Measurements from ENCODE around the gene FZD10. TPM values are rescaled to one million over a fixed set of nuclear protein-coding genes. Genes with fewer than 3 reads are reported as not detected.

FZD10 gene
- total RNA-seq, 1 donor from 2014 or later = not detected

- DNase-seq (ENCODE audit: extremely low spot score, unreplicated experiment) = no peak
- Mint-ChIP-seq H3K9me3 (ENCODE audit: unreplicated experiment) (no peaks in the 10 kb centered on the region), H3K27me3 (ENCODE audit: unreplicated experiment) (peaks cover 39% of the 10 kb centered on the region), H3K4me3 (ENCODE audit: unreplicated experiment) (peak overlapping the region; percentile 45), H3K27ac (ENCODE audit: unreplicated experiment) (no peak overlapping the region), H3K4me1 (ENCODE audit: unreplicated experiment) (peaks cover 3% of the 10 kb centered on the region), H3K36me3 (ENCODE audit: unreplicated experiment) (no peaks in the 10 kb centered on the region)
- TF ChIP-seq CTCF (IDR thresholded peaks at IDR 0.05) = no peak
Observed at GRCh38 chr12:130162745-130163460, 639 bp downstream of the FZD10 start.

DNA sequence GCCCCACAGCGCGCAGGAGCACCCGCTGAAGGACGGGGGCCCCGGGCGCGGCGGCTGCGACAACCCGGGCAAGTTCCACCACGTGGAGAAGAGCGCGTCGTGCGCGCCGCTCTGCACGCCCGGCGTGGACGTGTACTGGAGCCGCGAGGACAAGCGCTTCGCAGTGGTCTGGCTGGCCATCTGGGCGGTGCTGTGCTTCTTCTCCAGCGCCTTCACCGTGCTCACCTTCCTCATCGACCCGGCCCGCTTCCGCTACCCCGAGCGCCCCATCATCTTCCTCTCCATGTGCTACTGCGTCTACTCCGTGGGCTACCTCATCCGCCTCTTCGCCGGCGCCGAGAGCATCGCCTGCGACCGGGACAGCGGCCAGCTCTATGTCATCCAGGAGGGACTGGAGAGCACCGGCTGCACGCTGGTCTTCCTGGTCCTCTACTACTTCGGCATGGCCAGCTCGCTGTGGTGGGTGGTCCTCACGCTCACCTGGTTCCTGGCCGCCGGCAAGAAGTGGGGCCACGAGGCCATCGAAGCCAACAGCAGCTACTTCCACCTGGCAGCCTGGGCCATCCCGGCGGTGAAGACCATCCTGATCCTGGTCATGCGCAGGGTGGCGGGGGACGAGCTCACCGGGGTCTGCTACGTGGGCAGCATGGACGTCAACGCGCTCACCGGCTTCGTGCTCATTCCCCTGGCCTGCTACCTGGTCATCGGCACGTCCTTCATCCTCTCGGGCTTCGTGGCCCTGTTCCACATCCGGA lies 1.4 kb downstream of the FZD10 start:
- TF ChIP-seq CTCF (IDR thresholded peaks at IDR 0.05) = no peak
- Mint-ChIP-seq H3K4me1 (ENCODE audit: unreplicated experiment) (peaks cover 3% of the 10 kb centered on the region), H3K4me3 (ENCODE audit: unreplicated experiment) (peak overlapping the region; percentile 57), H3K9me3 (ENCODE audit: unreplicated experiment) (no peaks in the 10 kb centered on the region), H3K27me3 (ENCODE audit: unreplicated experiment) (peaks cover 39% of the 10 kb centered on the region), H3K36me3 (ENCODE audit: unreplicated experiment) (no peaks in the 10 kb centered on the region), H3K27ac (ENCODE audit: unreplicated experiment) (no peak overlapping the region)
- DNase-seq (ENCODE audit: extremely low spot score, unreplicated experiment) = no peak

- TF ChIP-seq CTCF (IDR thresholded peaks at IDR 0.05) = no peak
- no peaks in the 10 kb centered on the region for H3K9me3 Mint-ChIP-seq (ENCODE audit: unreplicated experiment)
- peaks cover 39% of the 10 kb centered on the region for H3K27me3 Mint-ChIP-seq (ENCODE audit: unreplicated experiment)
- H3K4me3 Mint-ChIP-seq (ENCODE audit: unreplicated experiment) = no peak overlapping the region
- H3K4me1 Mint-ChIP-seq (ENCODE audit: unreplicated experiment) = peaks cover 3% of the 10 kb centered on the region
- no peaks in the 10 kb centered on the region for H3K36me3 Mint-ChIP-seq (ENCODE audit: unreplicated experiment)
- H3K27ac Mint-ChIP-seq (ENCODE audit: unreplicated experiment) = no peak overlapping the region
- no peak for DNase-seq (ENCODE audit: extremely low spot score, unreplicated experiment)
Observed at GRCh38 chr12:130164216-130164542, 1.9 kb downstream of the FZD10 start.

GRCh38 chr12:130164936-130165335 lies 2.7 kb downstream of the FZD10 start:
- TF ChIP-seq CTCF (IDR thresholded peaks at IDR 0.05) = no peak
- no peaks in the 10 kb centered on the region for H3K9me3 Mint-ChIP-seq (ENCODE audit: unreplicated experiment)
- H3K27ac Mint-ChIP-seq (ENCODE audit: unreplicated experiment) = no peak overlapping the region
- no peak for DNase-seq (ENCODE audit: extremely low spot score, unreplicated experiment)
- peaks cover 39% of the 10 kb centered on the region for H3K27me3 Mint-ChIP-seq (ENCODE audit: unreplicated experiment)
- peaks cover 3% of the 10 kb centered on the region for H3K4me1 Mint-ChIP-seq (ENCODE audit: unreplicated experiment)
- H3K4me3 Mint-ChIP-seq (ENCODE audit: unreplicated experiment) = no peak overlapping the region
- H3K36me3 Mint-ChIP-seq (ENCODE audit: unreplicated experiment) = no peaks in the 10 kb centered on the region

DNA sequence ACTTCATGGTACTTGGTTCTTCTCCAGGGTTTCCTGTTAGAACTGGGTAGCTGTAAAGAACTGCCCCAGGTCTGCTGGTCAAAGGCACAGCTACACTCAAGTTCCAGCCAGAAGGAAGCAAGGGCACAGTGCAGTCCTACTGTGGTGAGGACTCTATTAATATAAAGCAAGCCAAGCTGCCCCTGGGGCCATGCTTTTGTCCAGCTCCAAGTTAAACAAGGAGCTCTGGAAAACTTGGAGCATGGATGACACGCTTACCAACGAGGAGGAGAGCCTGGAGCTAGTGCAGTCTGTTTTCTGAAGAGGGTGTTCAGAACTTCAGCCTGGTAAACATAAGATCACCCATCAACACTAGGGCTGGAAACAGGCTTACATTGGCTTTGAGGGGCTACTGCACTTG lies 4.0 kb downstream of the FZD10 start:
- no peaks in the 10 kb centered on the region for H3K9me3 Mint-ChIP-seq (ENCODE audit: unreplicated experiment)
- no peak for DNase-seq (ENCODE audit: extremely low spot score, unreplicated experiment)
- peaks cover 3% of the 10 kb centered on the region for H3K4me1 Mint-ChIP-seq (ENCODE audit: unreplicated experiment)
- no peaks in the 10 kb centered on the region for H3K36me3 Mint-ChIP-seq (ENCODE audit: unreplicated experiment)
- H3K4me3 Mint-ChIP-seq (ENCODE audit: unreplicated experiment) = no peak overlapping the region
- peaks cover 39% of the 10 kb centered on the region for H3K27me3 Mint-ChIP-seq (ENCODE audit: unreplicated experiment)
- TF ChIP-seq CTCF (IDR thresholded peaks at IDR 0.05) = no peak
- H3K27ac Mint-ChIP-seq (ENCODE audit: unreplicated experiment) = no peak overlapping the region
